ENCODE results near the gene PMEPA1.

Gene PMEPA1

GRCh38 chr20:57678340-57678739, 31.5 kb downstream of the PMEPA1 start:
- DNase-seq (ENCODE audit: low spot score) = peak; percentile 49

- DNase-seq (ENCODE audit: low spot score) = no peak
These were observed 32.2 kb downstream of the PMEPA1 start for GRCh38 chr20:57677584-57677982.

GRCh38 chr20:57676589-57677583, 32.9 kb downstream of the PMEPA1 start:
- no peak for DNase-seq (ENCODE audit: low spot score)

GRCh38 chr20:57675773-57676172, 34.0 kb downstream of the PMEPA1 start:
- no peak for DNase-seq (ENCODE audit: low spot score)

GRCh38 chr20:57672953-57673575, 36.8 kb downstream of the PMEPA1 start:
- no peak for DNase-seq (ENCODE audit: low spot score)

GRCh38 chr20:57672164-57672563, 37.7 kb downstream of the PMEPA1 start:
- peak; percentile 55 for DNase-seq (ENCODE audit: low spot score)

- DNase-seq (ENCODE audit: low spot score) = no peak
These were observed 38.2 kb downstream of the PMEPA1 start for GRCh38 chr20:57671662-57672061.

GRCh38 chr20:57671072-57671391, 38.8 kb downstream of the PMEPA1 start:
- DNase-seq (ENCODE audit: low spot score) = no peak

GRCh38 chr20:57670288-57671071, 39.3 kb downstream of the PMEPA1 start:
- DNase-seq (ENCODE audit: low spot score) = no peak

GRCh38 chr20:57669632-57670031, 40.2 kb downstream of the PMEPA1 start:
- no peak for DNase-seq (ENCODE audit: low spot score)

GRCh38 chr20:57667924-57668782, 41.7 kb downstream of the PMEPA1 start:
- DNase-seq (ENCODE audit: low spot score) = no peak

GRCh38 chr20:57667388-57667787, 42.4 kb downstream of the PMEPA1 start:
- peak; percentile 76 for DNase-seq (ENCODE audit: low spot score)

GRCh38 chr20:57666834-57667157, 43.0 kb downstream of the PMEPA1 start:
- no peak for DNase-seq (ENCODE audit: low spot score)

GRCh38 chr20:57666106-57666833, 43.5 kb downstream of the PMEPA1 start:
- no peak for DNase-seq (ENCODE audit: low spot score)

- DNase-seq (ENCODE audit: low spot score) = no peak
These were observed 44.2 kb downstream of the PMEPA1 start for GRCh38 chr20:57665589-57665971.

GRCh38 chr20:57664924-57665588, 44.8 kb downstream of the PMEPA1 start:
- no peak for DNase-seq (ENCODE audit: low spot score)

GRCh38 chr20:57664476-57664875, 45.3 kb downstream of the PMEPA1 start:
- DNase-seq (ENCODE audit: low spot score) = no peak

- DNase-seq (ENCODE audit: low spot score) = no peak
These were observed 45.9 kb downstream of the PMEPA1 start for GRCh38 chr20:57663681-57664451.

GRCh38 chr20:57663241-57663640, 46.6 kb downstream of the PMEPA1 start:
- no peak for DNase-seq (ENCODE audit: low spot score)
